ENCODE results near the gene PAX2.

- TF ChIP-seq POLR2A (IDR thresholded peaks at IDR 0.05): no peak
- TF ChIP-seq, protein P1, sequence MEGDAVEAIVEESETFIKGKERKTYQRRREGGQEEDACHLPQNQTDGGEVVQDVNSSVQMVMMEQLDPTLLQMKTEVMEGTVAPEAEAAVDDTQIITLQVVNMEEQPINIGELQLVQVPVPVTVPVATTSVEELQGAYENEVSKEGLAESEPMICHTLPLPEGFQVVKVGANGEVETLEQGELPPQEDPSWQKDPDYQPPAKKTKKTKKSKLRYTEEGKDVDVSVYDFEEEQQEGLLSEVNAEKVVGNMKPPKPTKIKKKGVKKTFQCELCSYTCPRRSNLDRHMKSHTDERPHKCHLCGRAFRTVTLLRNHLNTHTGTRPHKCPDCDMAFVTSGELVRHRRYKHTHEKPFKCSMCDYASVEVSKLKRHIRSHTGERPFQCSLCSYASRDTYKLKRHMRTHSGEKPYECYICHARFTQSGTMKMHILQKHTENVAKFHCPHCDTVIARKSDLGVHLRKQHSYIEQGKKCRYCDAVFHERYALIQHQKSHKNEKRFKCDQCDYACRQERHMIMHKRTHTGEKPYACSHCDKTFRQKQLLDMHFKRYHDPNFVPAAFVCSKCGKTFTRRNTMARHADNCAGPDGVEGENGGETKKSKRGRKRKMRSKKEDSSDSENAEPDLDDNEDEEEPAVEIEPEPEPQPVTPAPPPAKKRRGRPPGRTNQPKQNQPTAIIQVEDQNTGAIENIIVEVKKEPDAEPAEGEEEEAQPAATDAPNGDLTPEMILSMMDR (IDR thresholded peaks at IDR 0.05): no peak
Observed at GRCh38 chr10:100725869-100726426, 19.4 kb upstream of the PAX2 start.
